Measurements from ENCODE around the gene WSB1.

DNA sequence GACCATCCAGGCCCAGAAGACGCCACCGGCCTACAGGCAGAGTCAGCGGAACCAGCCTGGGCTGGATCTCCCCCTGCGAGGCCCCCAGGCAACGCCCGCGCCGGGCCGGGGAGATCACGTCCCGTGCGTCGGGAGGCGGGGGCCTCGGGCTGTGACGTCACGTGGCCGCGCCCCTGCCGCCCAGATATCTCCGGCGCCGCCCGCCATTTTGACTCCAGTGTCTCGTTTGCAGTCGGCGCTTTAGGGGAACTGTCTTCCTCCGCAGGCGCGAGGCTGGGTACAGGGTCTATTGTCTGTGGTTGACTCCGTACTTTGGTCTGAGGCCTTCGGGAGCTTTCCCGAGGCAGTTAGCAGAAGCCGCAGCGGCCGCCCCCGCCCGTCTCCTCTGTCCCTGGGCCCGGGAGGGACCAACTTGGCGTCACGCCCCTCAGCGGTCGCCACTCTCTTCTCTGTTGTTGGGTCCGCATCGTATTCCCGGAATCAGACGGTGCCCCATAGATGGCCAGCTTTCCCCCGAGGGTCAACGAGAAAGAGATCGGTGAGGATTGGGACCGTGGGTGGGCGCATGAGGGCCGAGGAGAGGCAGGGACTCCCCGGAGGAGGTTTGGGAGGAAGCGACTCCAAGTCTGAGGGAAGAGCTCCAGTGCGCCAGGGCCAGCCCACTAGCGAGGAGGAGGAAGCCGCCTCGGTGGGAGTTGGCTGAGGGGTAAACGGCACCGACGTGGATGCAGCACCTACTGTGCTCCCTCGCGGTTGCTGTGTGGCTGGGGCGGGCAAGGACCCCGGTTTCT is at the start of gene WSB1:
- TF ChIP-seq POLR2AphosphoS5 (IDR thresholded peaks at IDR 0.05; ENCODE audit: low read depth, low read length), result peak; percentile 97; the same call in 1 of the 2 replicates
- no peak for TF ChIP-seq ZNF274 (IDR thresholded peaks at IDR 0.05; ENCODE audit: borderline replicate concordance, extremely low read depth, low read length)

All from H1 (cell line).